Measurements from ENCODE around the gene PAK1.

- peak; percentile 64 for TF ChIP-seq CTCF (conservative IDR thresholded peaks at IDR 0.05; ENCODE audit: low read depth, low read length)
- no peak for TF ChIP-seq EZH2phosphoT487 (IDR thresholded peaks at IDR 0.05; ENCODE audit: borderline replicate concordance, low read length)
These were observed 2.2 kb downstream of the PAK1 start for GRCh38 chr11:77471558-77472193.
